Activated CD8-positive, alpha-beta memory T cell treated with anti-CD3 and anti-CD28 coated beads, Interleukin-2, amount 50 U/mL, for 4 hours (primary cell): Measurements from ENCODE around the gene SGMS1.
"Not testable (repeated sequence)": the region's sequence is repeated elsewhere in the genome, so short reads cannot be mapped to it uniquely, and the experiment has no call there.

ENCODE experiments used
- DNase-seq: peaks from one replicate; pipeline ENCODE4 v3.0.0-alpha.2; 2020

Gene SGMS1

GRCh38 chr10:50503156-50503555, 120.6 kb downstream of the SGMS1 start:
- not testable (repeated sequence) for DNase-seq

GRCh38 chr10:50501924-50502452, 121.8 kb downstream of the SGMS1 start:
- DNase-seq: no peak

GRCh38 chr10:50501478-50501877, 122.3 kb downstream of the SGMS1 start:
- no peak for DNase-seq

- DNase-seq: no peak
These were observed 125.3 kb downstream of the SGMS1 start for GRCh38 chr10:50498465-50498864.

- DNase-seq: no peak
These were observed 126.0 kb downstream of the SGMS1 start for GRCh38 chr10:50497758-50498157.

- no peak for DNase-seq
These were observed 127.5 kb downstream of the SGMS1 start for GRCh38 chr10:50496228-50496627.

- DNase-seq: no peak
These were observed 133.5 kb downstream of the SGMS1 start for GRCh38 chr10:50490241-50490640.

GRCh38 chr10:50484550-50484949, 139.2 kb downstream of the SGMS1 start:
- DNase-seq: not testable (repeated sequence)

GRCh38 chr10:50480054-50481007, 143.4 kb downstream of the SGMS1 start:
- DNase-seq: no peak

- DNase-seq: no peak
These were observed 146.2 kb downstream of the SGMS1 start for GRCh38 chr10:50477287-50478203.

GRCh38 chr10:50473756-50474155, 150.0 kb downstream of the SGMS1 start:
- no peak for DNase-seq

- no peak for DNase-seq
These were observed 150.8 kb downstream of the SGMS1 start for GRCh38 chr10:50472914-50473313.

- no peak for DNase-seq
These were observed 152.2 kb downstream of the SGMS1 start for GRCh38 chr10:50471583-50471975.

- no peak for DNase-seq
These were observed 152.8 kb downstream of the SGMS1 start for GRCh38 chr10:50470798-50471582.

- DNase-seq: no peak
These were observed 153.4 kb downstream of the SGMS1 start for GRCh38 chr10:50470345-50470744.

GRCh38 chr10:50469778-50470193, 154.0 kb downstream of the SGMS1 start:
- no peak for DNase-seq

- DNase-seq: no peak
These were observed 154.5 kb downstream of the SGMS1 start for GRCh38 chr10:50469288-50469687.

- DNase-seq: no peak
These were observed 156.5 kb downstream of the SGMS1 start for GRCh38 chr10:50467209-50467608.

GRCh38 chr10:50464004-50464409, 159.7 kb downstream of the SGMS1 start:
- no peak for DNase-seq

GRCh38 chr10:50461834-50462233, 161.9 kb downstream of the SGMS1 start:
- DNase-seq: no peak

- no peak for DNase-seq
These were observed 162.6 kb downstream of the SGMS1 start for GRCh38 chr10:50461123-50461522.

- no peak for DNase-seq
These were observed 167.0 kb downstream of the SGMS1 start for GRCh38 chr10:50456719-50457118.
